Measurements from ENCODE around the gene SYCP2L.
"Not testable (repeated sequence)": the region's sequence is repeated elsewhere in the genome, so short reads cannot be mapped to it uniquely, and the experiment has no call there.

GRCh38 chr6:10863031-10863430, 23.8 kb upstream of the SYCP2L start:
- TF ChIP-seq POLR2A (IDR thresholded peaks at IDR 0.05; ENCODE audit: low read depth); CTCF (IDR thresholded peaks at IDR 0.05); POLR2AphosphoS5 (IDR thresholded peaks at IDR 0.05): not testable (repeated sequence)
